GM18505 (cell line): Measurements from ENCODE around the gene MACROH2A2.
"Not testable (repeated sequence)": the region's sequence is repeated elsewhere in the genome, so short reads cannot be mapped to it uniquely, and the experiment has no call there.

Experiments used
- ATAC-seq: cut with Tn5 transposase; IDR thresholded peaks from one replicate; pipeline ENCODE4 v1.9.1; 2021; ENCODE audit not compliant: unreplicated experiment
- POLR2A ChIP-seq: IDR thresholded peaks from 4 replicates; pipeline ENCODE4 v1.6.1; 2011; ENCODE audit warnings: borderline replicate concordance; ENCODE audit not compliant: insufficient read depth, insufficient read length; ENCODE audit errors: extremely low read depth

MACROH2A2 gene

GRCh38 chr10:70078937-70079336 lies 26.3 kb downstream of the MACROH2A2 start:
- ATAC-seq, result no peak
- TF ChIP-seq POLR2A, result no peak

GRCh38 chr10:70080789-70081188 lies 28.1 kb downstream of the MACROH2A2 start:
- ATAC-seq, result not testable (repeated sequence)

- TF ChIP-seq POLR2A, result no peak
- ATAC-seq, result no peak
Measured at GRCh38 chr10:70084189-70084588, 31.5 kb downstream of the MACROH2A2 start.

GRCh38 chr10:70085975-70086613 lies 33.4 kb downstream of the MACROH2A2 start:
- TF ChIP-seq POLR2A, result no peak
- ATAC-seq, result no peak

- no peak for TF ChIP-seq POLR2A
- ATAC-seq, result no peak
Measured at GRCh38 chr10:70087616-70088307, 35.1 kb downstream of the MACROH2A2 start.

- no peak for ATAC-seq
- TF ChIP-seq POLR2A, result no peak
Measured at GRCh38 chr10:70088308-70088698, 35.7 kb downstream of the MACROH2A2 start.

GRCh38 chr10:70090013-70090412 lies 37.4 kb downstream of the MACROH2A2 start:
- ATAC-seq, result no peak
- no peak for TF ChIP-seq POLR2A

GRCh38 chr10:70090951-70091350 lies 38.3 kb downstream of the MACROH2A2 start:
- no peak for ATAC-seq
- no peak for TF ChIP-seq POLR2A

- no peak for ATAC-seq
- no peak for TF ChIP-seq POLR2A
Measured at GRCh38 chr10:70092389-70092718, 39.7 kb downstream of the MACROH2A2 start.

GRCh38 chr10:70093335-70093944 lies 40.8 kb downstream of the MACROH2A2 start:
- TF ChIP-seq POLR2A, result no peak
- ATAC-seq, result no peak

GRCh38 chr10:70094250-70094649 lies 41.6 kb downstream of the MACROH2A2 start:
- TF ChIP-seq POLR2A, result no peak
- no peak for ATAC-seq

GRCh38 chr10:70096016-70096704 lies 43.5 kb downstream of the MACROH2A2 start:
- no peak for TF ChIP-seq POLR2A
- ATAC-seq, result no peak

GRCh38 chr10:70096705-70097420 lies 44.2 kb downstream of the MACROH2A2 start:
- TF ChIP-seq POLR2A, result no peak
- ATAC-seq, result no peak

- TF ChIP-seq POLR2A, result no peak
- no peak for ATAC-seq
Measured at GRCh38 chr10:70097459-70097858, 44.8 kb downstream of the MACROH2A2 start.

- no peak for ATAC-seq
- TF ChIP-seq POLR2A, result no peak
Measured at GRCh38 chr10:70098271-70098670, 45.6 kb downstream of the MACROH2A2 start.

- not testable (repeated sequence) for ATAC-seq
Measured at GRCh38 chr10:70101068-70101562, 48.5 kb downstream of the MACROH2A2 start.
